ENCODE data around the gene QRICH2.

QRICH2 gene

DNA sequence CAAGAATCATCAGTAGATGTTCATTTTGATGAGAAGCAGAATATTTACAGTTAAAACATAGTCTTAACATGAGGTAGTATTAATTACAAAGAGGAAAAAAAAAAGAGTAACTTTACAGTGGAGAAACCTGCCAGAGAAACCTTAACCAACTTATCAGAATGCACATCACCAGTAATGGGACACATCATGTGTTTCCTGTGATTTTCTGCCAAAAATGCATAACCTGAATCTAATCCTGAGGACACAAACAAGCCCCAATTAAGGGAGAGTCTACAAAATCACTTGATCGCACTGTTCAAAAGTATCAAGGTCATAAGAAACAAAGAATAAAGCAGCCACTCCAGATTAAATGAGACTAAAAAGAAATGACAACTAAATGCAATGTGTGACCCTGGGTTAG is 18.2 kb upstream of the QRICH2 start:
- Histone ChIP-seq H3K4me3 (ENCODE audit: low read depth, low read length) (no peak overlapping the region), H4K8ac (ENCODE audit: low read depth, low read length) (no peak overlapping the region), H2AK5ac (ENCODE audit: low read length) (no peak overlapping the region), H3K4ac (ENCODE audit: low read depth, low read length) (no peak overlapping the region), H3K9ac (ENCODE audit: low read length) (no peak overlapping the region), H4K12ac (ENCODE audit: low read depth, low read length) (no peak overlapping the region), H3K36me3 (ENCODE audit: control insufficient read depth in 1 of 2, insufficient read depth in 2 of 2, low read length in 2 of 2) (peaks cover 25% of the 10 kb centered on the region in 2 experiments), H3K18ac (ENCODE audit: low read length) (no peak overlapping the region), H2BK5ac (ENCODE audit: low read depth, low read length, poor library complexity) (no peak overlapping the region), H4K91ac (ENCODE audit: low read depth, low read length) (no peak overlapping the region), H3K79me1 (ENCODE audit: low read length) (no peaks in the 10 kb centered on the region), H2BK120ac (ENCODE audit: insufficient read depth, low read length, poor library complexity) (no peak overlapping the region), H3K79me2 (ENCODE audit: control insufficient read depth, insufficient read depth, low read length, poor library complexity) (no peaks in the 10 kb centered on the region), H3K27me3 (ENCODE audit: insufficient read depth, low read length) (no peaks in the 10 kb centered on the region), H3K4me2 (ENCODE audit: low read length) (no peak overlapping the region), H3K14ac (ENCODE audit: low read length) (no peak overlapping the region), H3K23ac (ENCODE audit: low read length) (no peak overlapping the region), H3K27ac (ENCODE audit: low read depth, low read length) (no peak overlapping the region), H3K9me3 (ENCODE audit: insufficient read depth, low read depth, low read length) (no peaks in the 10 kb centered on the region), H3K4me1 (ENCODE audit: control insufficient read depth in 1 of 2, insufficient read depth in 2 of 2, low read length in 2 of 2) (no peaks in the 10 kb centered on the region), H2BK12ac (ENCODE audit: low read length) (no peak overlapping the region), H2AFZ (ENCODE audit: insufficient read depth, low read length, poor library complexity) (no peak overlapping the region)
- DNase-seq = no peak
- WGBS (ENCODE audit: extremely low coverage, insufficient coverage, insufficient read length) = no CpG with 5 or more reads among the region's 1 CpG

- Histone ChIP-seq H3K4me3 (ENCODE audit: low read depth, low read length) (no peak overlapping the region), H3K27me3 (ENCODE audit: insufficient read depth, low read length) (no peaks in the 10 kb centered on the region), H3K18ac (ENCODE audit: low read length) (no peak overlapping the region), H4K8ac (ENCODE audit: low read depth, low read length) (no peak overlapping the region), H2BK5ac (ENCODE audit: low read depth, low read length, poor library complexity) (no peak overlapping the region), H3K4me2 (ENCODE audit: low read length) (no peak overlapping the region), H2AFZ (ENCODE audit: insufficient read depth, low read length, poor library complexity) (no peak overlapping the region), H2BK12ac (ENCODE audit: low read length) (no peak overlapping the region), H3K79me2 (ENCODE audit: control insufficient read depth, insufficient read depth, low read length, poor library complexity) (no peaks in the 10 kb centered on the region), H3K9me3 (ENCODE audit: insufficient read depth, low read depth, low read length) (no peaks in the 10 kb centered on the region), H3K23ac (ENCODE audit: low read length) (no peak overlapping the region), H3K9ac (ENCODE audit: low read length) (no peak overlapping the region), H2AK5ac (ENCODE audit: low read length) (no peak overlapping the region), H3K79me1 (ENCODE audit: low read length) (no peaks in the 10 kb centered on the region), H4K12ac (ENCODE audit: low read depth, low read length) (no peak overlapping the region), H3K4ac (ENCODE audit: low read depth, low read length) (no peak overlapping the region), H2BK120ac (ENCODE audit: insufficient read depth, low read length, poor library complexity) (no peak overlapping the region), H4K91ac (ENCODE audit: low read depth, low read length) (no peak overlapping the region), H3K36me3 (ENCODE audit: control insufficient read depth in 1 of 2, insufficient read depth in 2 of 2, low read length in 2 of 2) (peaks cover 15 to 18% of the 10 kb centered on the region in 2 experiments), H3K14ac (ENCODE audit: low read length) (no peak overlapping the region), H3K27ac (ENCODE audit: low read depth, low read length) (no peak overlapping the region), H3K4me1 (ENCODE audit: control insufficient read depth in 1 of 2, insufficient read depth in 2 of 2, low read length in 2 of 2) (no peaks in the 10 kb centered on the region)
- no CpG with 5 or more reads among the region's 3 CpGs for WGBS (ENCODE audit: extremely low coverage, insufficient coverage, insufficient read length)
- DNase-seq = peak; percentile 58 to 81
Observed at GRCh38 chr17:76318586-76318985, 10.5 kb upstream of the QRICH2 start.

GRCh38 chr17:76317535-76317934 is 9.5 kb upstream of the QRICH2 start:
- H3K36me3 ChIP-seq (ENCODE audit: control insufficient read depth in 1 of 2, insufficient read depth in 2 of 2, low read length in 2 of 2) = peaks cover 10 to 24% of the 10 kb centered on the region in 2 experiments
- no peak overlapping the region for H4K8ac ChIP-seq (ENCODE audit: low read depth, low read length)
- no peak overlapping the region for H2BK5ac ChIP-seq (ENCODE audit: low read depth, low read length, poor library complexity)
- no peak overlapping the region for H4K12ac ChIP-seq (ENCODE audit: low read depth, low read length)
- no peaks in the 10 kb centered on the region for H3K27me3 ChIP-seq (ENCODE audit: insufficient read depth, low read length)
- no peak overlapping the region for H2BK120ac ChIP-seq (ENCODE audit: insufficient read depth, low read length, poor library complexity)
- H2AK5ac ChIP-seq (ENCODE audit: low read length) = no peak overlapping the region
- H3K79me1 ChIP-seq (ENCODE audit: low read length) = no peaks in the 10 kb centered on the region
- H2BK12ac ChIP-seq (ENCODE audit: low read length) = no peak overlapping the region
- WGBS (ENCODE audit: extremely low coverage, insufficient coverage, insufficient read length) = no CpG with 5 or more reads among the region's 2 CpGs
- no peaks in the 10 kb centered on the region for H3K4me1 ChIP-seq (ENCODE audit: control insufficient read depth in 1 of 2, insufficient read depth in 2 of 2, low read length in 2 of 2)
- no peak overlapping the region for H3K9ac ChIP-seq (ENCODE audit: low read length)
- H3K27ac ChIP-seq (ENCODE audit: low read depth, low read length) = no peak overlapping the region
- no peak overlapping the region for H3K4me2 ChIP-seq (ENCODE audit: low read length)
- no peak overlapping the region for H3K23ac ChIP-seq (ENCODE audit: low read length)
- no peak overlapping the region for H4K91ac ChIP-seq (ENCODE audit: low read depth, low read length)
- no peak overlapping the region for H3K18ac ChIP-seq (ENCODE audit: low read length)
- no peak overlapping the region for H3K4ac ChIP-seq (ENCODE audit: low read depth, low read length)
- no peaks in the 10 kb centered on the region for H3K9me3 ChIP-seq (ENCODE audit: insufficient read depth, low read depth, low read length)
- no peak overlapping the region for H2AFZ ChIP-seq (ENCODE audit: insufficient read depth, low read length, poor library complexity)
- no peak for DNase-seq
- no peak overlapping the region for H3K4me3 ChIP-seq (ENCODE audit: low read depth, low read length)
- H3K14ac ChIP-seq (ENCODE audit: low read length) = no peak overlapping the region
- H3K79me2 ChIP-seq (ENCODE audit: control insufficient read depth, insufficient read depth, low read length, poor library complexity) = no peaks in the 10 kb centered on the region

GRCh38 chr17:76314392-76315227 is 6.5 kb upstream of the QRICH2 start:
- no CpG with 5 or more reads among the region's 15 CpGs for WGBS (ENCODE audit: extremely low coverage, insufficient coverage, insufficient read length)
- Histone ChIP-seq H3K9me3 (ENCODE audit: insufficient read depth, low read depth, low read length) (no peaks in the 10 kb centered on the region), H3K27me3 (ENCODE audit: insufficient read depth, low read length) (no peaks in the 10 kb centered on the region), H3K36me3 (ENCODE audit: control insufficient read depth in 1 of 2, insufficient read depth in 2 of 2, low read length in 2 of 2) (peaks cover 8 to 20% of the 10 kb centered on the region in 2 experiments), H3K4me1 (ENCODE audit: control insufficient read depth in 1 of 2, insufficient read depth in 2 of 2, low read length in 2 of 2) (no peaks in the 10 kb centered on the region), H3K4ac (ENCODE audit: low read depth, low read length) (no peak overlapping the region), H3K79me2 (ENCODE audit: control insufficient read depth, insufficient read depth, low read length, poor library complexity) (no peaks in the 10 kb centered on the region), H2BK5ac (ENCODE audit: low read depth, low read length, poor library complexity) (no peak overlapping the region), H3K79me1 (ENCODE audit: low read length) (no peaks in the 10 kb centered on the region), H3K18ac (ENCODE audit: low read length) (no peak overlapping the region), H2AK5ac (ENCODE audit: low read length) (no peak overlapping the region), H3K14ac (ENCODE audit: low read length) (no peak overlapping the region), H3K27ac (ENCODE audit: low read depth, low read length) (no peak overlapping the region), H3K23ac (ENCODE audit: low read length) (no peak overlapping the region), H2BK120ac (ENCODE audit: insufficient read depth, low read length, poor library complexity) (no peak overlapping the region), H4K91ac (ENCODE audit: low read depth, low read length) (no peak overlapping the region), H4K12ac (ENCODE audit: low read depth, low read length) (no peak overlapping the region), H4K8ac (ENCODE audit: low read depth, low read length) (no peak overlapping the region), H3K4me3 (ENCODE audit: low read depth, low read length) (no peak overlapping the region), H3K4me2 (ENCODE audit: low read length) (no peak overlapping the region), H3K9ac (ENCODE audit: low read length) (no peak overlapping the region), H2AFZ (ENCODE audit: insufficient read depth, low read length, poor library complexity) (no peak overlapping the region), H2BK12ac (ENCODE audit: low read length) (no peak overlapping the region)
- DNase-seq = peak; percentile 32 to 51

Measured in trophoblast cell (in vitro differentiated cells and primary cell).